ENCODE measurements around the gene ADAMTS15. TPM values are rescaled to one million over a fixed set of nuclear protein-coding genes. Genes with fewer than 3 reads are reported as not detected.

ADAMTS15 gene
- total RNA-seq, 1 donor from 2014 or later: 15.7 TPM

GRCh38 chr11:130476200-130476921 is 27.9 kb downstream of the ADAMTS15 start:
- no peaks in the 10 kb centered on the region for H3K27me3 ChIP-seq (ENCODE audit: control insufficient read depth in 3 of 3, insufficient read depth in 3 of 3, low read length in 3 of 3)
- H3K9ac ChIP-seq (ENCODE audit: low read depth in 1 of 3, low read length in 3 of 3): peak overlapping the region in 1 of 3 donors; percentile 33
- peak overlapping the region; percentile 72 for H3K27ac ChIP-seq (ENCODE audit: low read depth, low read length)
- peaks cover 0 to 11% (median under 1%) of the 10 kb centered on the region in 3 donors for H3K36me3 ChIP-seq (ENCODE audit: control insufficient read depth in 3 of 3, insufficient read depth in 3 of 3, low read length in 3 of 3)
- H3K4me3 ChIP-seq (ENCODE audit: low read length in 3 of 3): no peak overlapping the region
- H3K4me1 ChIP-seq (ENCODE audit: control insufficient read depth in 3 of 3, insufficient read depth in 3 of 3, low read length in 3 of 3): peaks cover 22 to 33% (median 27%) of the 10 kb centered on the region in 3 donors
- no peaks in the 10 kb centered on the region for H3K9me3 ChIP-seq (ENCODE audit: control insufficient read depth in 3 of 3, low read length in 3 of 3)

- Histone ChIP-seq H3K27ac (ENCODE audit: low read depth, low read length) (peak overlapping the region; percentile 72), H3K4me1 (ENCODE audit: control insufficient read depth in 3 of 3, insufficient read depth in 3 of 3, low read length in 3 of 3) (peaks cover 22 to 33% (median 27%) of the 10 kb centered on the region in 3 donors), H3K27me3 (ENCODE audit: control insufficient read depth in 3 of 3, insufficient read depth in 3 of 3, low read length in 3 of 3) (no peaks in the 10 kb centered on the region), H3K4me3 (ENCODE audit: low read length in 3 of 3) (no peak overlapping the region), H3K9ac (ENCODE audit: low read depth in 1 of 3, low read length in 3 of 3) (no peak overlapping the region), H3K9me3 (ENCODE audit: control insufficient read depth in 3 of 3, low read length in 3 of 3) (no peaks in the 10 kb centered on the region), H3K36me3 (ENCODE audit: control insufficient read depth in 3 of 3, insufficient read depth in 3 of 3, low read length in 3 of 3) (peaks cover 0 to 11% (median 0%) of the 10 kb centered on the region in 3 donors)
These were observed 28.6 kb downstream of the ADAMTS15 start for GRCh38 chr11:130476922-130477491.

GRCh38 chr11:130477586-130478203 is 29.2 kb downstream of the ADAMTS15 start:
- peaks cover 0 to 8% (median 0%) of the 10 kb centered on the region in 3 donors for H3K36me3 ChIP-seq (ENCODE audit: control insufficient read depth in 3 of 3, insufficient read depth in 3 of 3, low read length in 3 of 3)
- no peak overlapping the region for H3K4me3 ChIP-seq (ENCODE audit: low read length in 3 of 3)
- no peaks in the 10 kb centered on the region for H3K9me3 ChIP-seq (ENCODE audit: control insufficient read depth in 3 of 3, low read length in 3 of 3)
- no peaks in the 10 kb centered on the region for H3K27me3 ChIP-seq (ENCODE audit: control insufficient read depth in 3 of 3, insufficient read depth in 3 of 3, low read length in 3 of 3)
- peaks cover 22 to 33% (median 27%) of the 10 kb centered on the region in 3 donors for H3K4me1 ChIP-seq (ENCODE audit: control insufficient read depth in 3 of 3, insufficient read depth in 3 of 3, low read length in 3 of 3)
- H3K27ac ChIP-seq (ENCODE audit: low read depth, low read length): peak overlapping the region; percentile 72
- no peak overlapping the region for H3K9ac ChIP-seq (ENCODE audit: low read depth in 1 of 3, low read length in 3 of 3)

GRCh38 chr11:130478204-130478701 is 29.8 kb downstream of the ADAMTS15 start:
- peak overlapping the region; percentile 72 for H3K27ac ChIP-seq (ENCODE audit: low read depth, low read length)
- no peaks in the 10 kb centered on the region for H3K27me3 ChIP-seq (ENCODE audit: control insufficient read depth in 3 of 3, insufficient read depth in 3 of 3, low read length in 3 of 3)
- H3K9me3 ChIP-seq (ENCODE audit: control insufficient read depth in 3 of 3, low read length in 3 of 3): no peaks in the 10 kb centered on the region
- H3K4me1 ChIP-seq (ENCODE audit: control insufficient read depth in 3 of 3, insufficient read depth in 3 of 3, low read length in 3 of 3): peaks cover 22 to 33% (median 27%) of the 10 kb centered on the region in 3 donors
- peak overlapping the region in 1 of 3 donors; percentile 35 for H3K9ac ChIP-seq (ENCODE audit: low read depth in 1 of 3, low read length in 3 of 3)
- peak overlapping the region in 1 of 3 donors; percentile 16 for H3K4me3 ChIP-seq (ENCODE audit: low read length in 3 of 3)
- peaks cover 0 to 4% (median 0%) of the 10 kb centered on the region in 3 donors for H3K36me3 ChIP-seq (ENCODE audit: control insufficient read depth in 3 of 3, insufficient read depth in 3 of 3, low read length in 3 of 3)

GRCh38 chr11:130478881-130479280 is 30.4 kb downstream of the ADAMTS15 start:
- no peaks in the 10 kb centered on the region for H3K9me3 ChIP-seq (ENCODE audit: control insufficient read depth in 3 of 3, low read length in 3 of 3)
- H3K27ac ChIP-seq (ENCODE audit: low read depth, low read length): peak overlapping the region; percentile 72
- no peak overlapping the region for H3K9ac ChIP-seq (ENCODE audit: low read depth in 1 of 3, low read length in 3 of 3)
- H3K27me3 ChIP-seq (ENCODE audit: control insufficient read depth in 3 of 3, insufficient read depth in 3 of 3, low read length in 3 of 3): no peaks in the 10 kb centered on the region
- no peak overlapping the region for H3K4me3 ChIP-seq (ENCODE audit: low read length in 3 of 3)
- peaks cover 0 to 4% (median 0%) of the 10 kb centered on the region in 3 donors for H3K36me3 ChIP-seq (ENCODE audit: control insufficient read depth in 3 of 3, insufficient read depth in 3 of 3, low read length in 3 of 3)
- H3K4me1 ChIP-seq (ENCODE audit: control insufficient read depth in 3 of 3, insufficient read depth in 3 of 3, low read length in 3 of 3): peaks cover 22 to 33% (median 27%) of the 10 kb centered on the region in 3 donors

- Histone ChIP-seq H3K36me3 (ENCODE audit: control insufficient read depth in 3 of 3, insufficient read depth in 3 of 3, low read length in 3 of 3) (no peaks in the 10 kb centered on the region), H3K27ac (ENCODE audit: low read depth, low read length) (no peak overlapping the region), H3K4me3 (ENCODE audit: low read length in 3 of 3) (no peak overlapping the region), H3K9me3 (ENCODE audit: control insufficient read depth in 3 of 3, low read length in 3 of 3) (no peaks in the 10 kb centered on the region), H3K27me3 (ENCODE audit: control insufficient read depth in 3 of 3, insufficient read depth in 3 of 3, low read length in 3 of 3) (no peaks in the 10 kb centered on the region), H3K9ac (ENCODE audit: low read depth in 1 of 3, low read length in 3 of 3) (no peak overlapping the region), H3K4me1 (ENCODE audit: control insufficient read depth in 3 of 3, insufficient read depth in 3 of 3, low read length in 3 of 3) (peaks cover 22 to 33% (median 27%) of the 10 kb centered on the region in 3 donors)
These were observed 31.7 kb downstream of the ADAMTS15 start for GRCh38 chr11:130480186-130480585.

GRCh38 chr11:130480711-130481140 is 32.3 kb downstream of the ADAMTS15 start:
- Histone ChIP-seq H3K4me1 (ENCODE audit: control insufficient read depth in 3 of 3, insufficient read depth in 3 of 3, low read length in 3 of 3) (peaks cover 22 to 33% (median 27%) of the 10 kb centered on the region in 3 donors), H3K9ac (ENCODE audit: low read depth in 1 of 3, low read length in 3 of 3) (no peak overlapping the region), H3K36me3 (ENCODE audit: control insufficient read depth in 3 of 3, insufficient read depth in 3 of 3, low read length in 3 of 3) (no peaks in the 10 kb centered on the region), H3K9me3 (ENCODE audit: control insufficient read depth in 3 of 3, low read length in 3 of 3) (no peaks in the 10 kb centered on the region), H3K27me3 (ENCODE audit: control insufficient read depth in 3 of 3, insufficient read depth in 3 of 3, low read length in 3 of 3) (no peaks in the 10 kb centered on the region), H3K27ac (ENCODE audit: low read depth, low read length) (no peak overlapping the region), H3K4me3 (ENCODE audit: low read length in 3 of 3) (no peak overlapping the region)

GRCh38 chr11:130483124-130483523 is 34.7 kb downstream of the ADAMTS15 start:
- no peaks in the 10 kb centered on the region for H3K9me3 ChIP-seq (ENCODE audit: control insufficient read depth in 3 of 3, low read length in 3 of 3)
- H3K4me1 ChIP-seq (ENCODE audit: control insufficient read depth in 3 of 3, insufficient read depth in 3 of 3, low read length in 3 of 3): peaks cover 7 to 13% (median 10%) of the 10 kb centered on the region in 3 donors
- H3K4me3 ChIP-seq (ENCODE audit: low read length in 3 of 3): no peak overlapping the region
- no peak overlapping the region for H3K27ac ChIP-seq (ENCODE audit: low read depth, low read length)
- no peak overlapping the region for H3K9ac ChIP-seq (ENCODE audit: low read depth in 1 of 3, low read length in 3 of 3)
- H3K36me3 ChIP-seq (ENCODE audit: control insufficient read depth in 3 of 3, insufficient read depth in 3 of 3, low read length in 3 of 3): no peaks in the 10 kb centered on the region
- H3K27me3 ChIP-seq (ENCODE audit: control insufficient read depth in 3 of 3, insufficient read depth in 3 of 3, low read length in 3 of 3): no peaks in the 10 kb centered on the region

- Histone ChIP-seq H3K36me3 (ENCODE audit: control insufficient read depth in 3 of 3, insufficient read depth in 3 of 3, low read length in 3 of 3) (no peaks in the 10 kb centered on the region), H3K27me3 (ENCODE audit: control insufficient read depth in 3 of 3, insufficient read depth in 3 of 3, low read length in 3 of 3) (no peaks in the 10 kb centered on the region), H3K4me3 (ENCODE audit: low read length in 3 of 3) (no peak overlapping the region), H3K9ac (ENCODE audit: low read depth in 1 of 3, low read length in 3 of 3) (no peak overlapping the region), H3K4me1 (ENCODE audit: control insufficient read depth in 3 of 3, insufficient read depth in 3 of 3, low read length in 3 of 3) (no peaks in the 10 kb centered on the region), H3K9me3 (ENCODE audit: control insufficient read depth in 3 of 3, low read length in 3 of 3) (no peaks in the 10 kb centered on the region), H3K27ac (ENCODE audit: low read depth, low read length) (no peak overlapping the region)
These were observed 37.5 kb downstream of the ADAMTS15 start for GRCh38 chr11:130485983-130486382.
